Right lobe of liver (tissue), 6 donors: ENCODE data around the gene DDX39A. TPM values are rescaled to one million over a fixed set of nuclear protein-coding genes. Genes with fewer than 3 reads are reported as not detected.

Source experiments
- ATAC-seq, 4 donors: fragments of 200-7000 bp; cut with Tn5 transposase; one replicate each; pipeline ENCODE4 v1.9.1; 2020; ENCODE audit warnings: mild to moderate bottlenecking in 4 of 4, moderate library complexity in 4 of 4
- DNase-seq, 3 donors: peaks; one replicate each; pipeline ENCODE4 v3.0.0-alpha.2; 2020
- H3K27ac ChIP-seq, 3 donors: fragments of 200-600 bp; one replicate each; pipeline ENCODE4 v1.8.0; 2022
- H3K27me3 ChIP-seq, 2 donors: fragments of 200-600 bp; one replicate each; pipeline ENCODE4 v1.8.0; 2022
- H3K36me3 ChIP-seq, 4 donors: fragments of 200-600 bp; sonication (generic) in 1 of 4; one replicate each; pipeline versions ENCODE4 v1.5.1 to v1.8.0; 2017 to 2022; ENCODE audit warnings: control low read depth in 1 of 4
- H3K4me1 ChIP-seq, 4 donors: fragments of 200-600 bp; sonication (generic) in 1 of 4; one replicate each; pipeline versions ENCODE4 v1.5.1 to v1.8.0; 2017 to 2022; ENCODE audit warnings: control low read depth in 1 of 4
- H3K4me3 ChIP-seq, 3 donors: fragments of 200-600 bp; one replicate each; pipeline ENCODE4 v1.8.0; 2022
- H3K9me3 ChIP-seq, 4 donors: fragments of 200-600 bp; sonication (generic) in 1 of 4; one replicate each; pipeline versions ENCODE4 v1.5.1 to v1.8.0; 2017 to 2022; ENCODE audit warnings: control low read depth in 1 of 4
- POLR2A ChIP-seq: fragments of 450-650 bp; IDR thresholded peaks from one replicate; pipeline ENCODE4 v1.6.1; 2017; ENCODE audit warnings: antibody characterized with exemption, mild to moderate bottlenecking
- WGBS: methylation state at CpG from one replicate; pipeline ENCODE4 v1.1.6; 2018; ENCODE audit warnings: low coverage, low lambda C conversion rate; ENCODE audit not compliant: insufficient coverage; ENCODE audit errors: missing lambda C conversion rate; 5-methylcytosine and 5-hydroxymethylcytosine counted together
- intact Hi-C, 2 donors: fragments of 100-400 bp; cut with DNase I; formaldehyde crosslinking; loops; one replicate each; pipeline versions ENCODE4 v1.11.2 to v1.14.1; 2022
- total RNA-seq, 6 experiments: library from RNA; depleted of rRNA in 2 of 6; stranded (reverse); fragments of >200 nt in 2 of 6; fragmentation: NEBNext Ultra II Directional in 3 of 6; extraction: Animal tissue kit (Norgen Biotek cat#: 25700) in 3 of 6; gene quantifications; one replicate each; pipeline versions ENCODE4 v1.1.0 to v1.2.4, GENCODE V29; 2016 to 2023
- TF ChIP-seq, protein P1 (sequence below), 4 donors: fragments of 200-600 bp in 3 of 4; fragments of 450-650 bp in 1 of 4; IDR thresholded peaks; one replicate each; pipeline versions ENCODE4 v1.5.1 to v1.8.0; 2016 to 2022; ENCODE audit warnings: antibody characterized with exemption in 4 of 4, mild to moderate bottlenecking in 2 of 4
- donor health status: DM: no; HTN: yes; CAD: no.
- donor health status: DM: no; HTN: no; CAD: no.
- donor health status: DM: no; HTN: no; CAD: no.
- donor health status: DM: no; HTN: yes; CAD: no.
- donor health status: DM: no; HTN: yes; CAD: no.

The DDX39A gene
- total RNA-seq, 6 experiments from 2014 or later: 12.9 to 34.5 (median 24.6) TPM

- Histone ChIP-seq H3K4me3 (no peak overlapping the region), H3K27me3 (no peaks in the 10 kb centered on the region), H3K9me3 (no peaks in the 10 kb centered on the region), H3K27ac (no peak overlapping the region), H3K36me3 (peaks cover 0 to 61% (median 39%) of the 10 kb centered on the region in 4 donors), H3K4me1 (peaks cover 0 to 2% (median 0%) of the 10 kb centered on the region in 4 donors)
- intact Hi-C loops: no loop called here
- TF ChIP-seq, protein P1, sequence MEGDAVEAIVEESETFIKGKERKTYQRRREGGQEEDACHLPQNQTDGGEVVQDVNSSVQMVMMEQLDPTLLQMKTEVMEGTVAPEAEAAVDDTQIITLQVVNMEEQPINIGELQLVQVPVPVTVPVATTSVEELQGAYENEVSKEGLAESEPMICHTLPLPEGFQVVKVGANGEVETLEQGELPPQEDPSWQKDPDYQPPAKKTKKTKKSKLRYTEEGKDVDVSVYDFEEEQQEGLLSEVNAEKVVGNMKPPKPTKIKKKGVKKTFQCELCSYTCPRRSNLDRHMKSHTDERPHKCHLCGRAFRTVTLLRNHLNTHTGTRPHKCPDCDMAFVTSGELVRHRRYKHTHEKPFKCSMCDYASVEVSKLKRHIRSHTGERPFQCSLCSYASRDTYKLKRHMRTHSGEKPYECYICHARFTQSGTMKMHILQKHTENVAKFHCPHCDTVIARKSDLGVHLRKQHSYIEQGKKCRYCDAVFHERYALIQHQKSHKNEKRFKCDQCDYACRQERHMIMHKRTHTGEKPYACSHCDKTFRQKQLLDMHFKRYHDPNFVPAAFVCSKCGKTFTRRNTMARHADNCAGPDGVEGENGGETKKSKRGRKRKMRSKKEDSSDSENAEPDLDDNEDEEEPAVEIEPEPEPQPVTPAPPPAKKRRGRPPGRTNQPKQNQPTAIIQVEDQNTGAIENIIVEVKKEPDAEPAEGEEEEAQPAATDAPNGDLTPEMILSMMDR (IDR thresholded peaks at IDR 0.05): no peak
- no peak for TF ChIP-seq POLR2A
- DNase-seq: no peak
- no peak for ATAC-seq
- WGBS: 74% methylated on average over 4 of the region's 19 CpGs
These were observed 7.8 kb downstream of the DDX39A start for GRCh38 chr19:14411161-14411937.

- ATAC-seq: no peak
- intact Hi-C loops: no loop called here
- no peak for TF ChIP-seq POLR2A
- TF ChIP-seq, protein P1 (IDR thresholded peaks at IDR 0.05): no peak
- no peak for DNase-seq
- Histone ChIP-seq H3K9me3 (no peaks in the 10 kb centered on the region), H3K27ac (no peak overlapping the region), H3K27me3 (no peaks in the 10 kb centered on the region), H3K4me3 (no peak overlapping the region), H3K36me3 (peaks cover 0 to 63% (median 39%) of the 10 kb centered on the region in 4 donors), H3K4me1 (peaks cover 0 to 3% (median 0%) of the 10 kb centered on the region in 4 donors)
- 62% methylated on average over 4 of the region's 44 CpGs for WGBS
These were observed 8.8 kb downstream of the DDX39A start for GRCh38 chr19:14410091-14411051.

GRCh38 chr19:14409146-14410023, 9.8 kb downstream of the DDX39A start:
- no peak for TF ChIP-seq POLR2A
- TF ChIP-seq, protein P1 (IDR thresholded peaks at IDR 0.05): no peak
- intact Hi-C loops: no loop called here
- Histone ChIP-seq H3K4me1 (peaks cover 0 to 3% (median 0%) of the 10 kb centered on the region in 4 donors), H3K27ac (no peak overlapping the region), H3K4me3 (no peak overlapping the region), H3K27me3 (no peaks in the 10 kb centered on the region), H3K36me3 (peaks cover 0 to 69% (median 39%) of the 10 kb centered on the region in 4 donors), H3K9me3 (no peaks in the 10 kb centered on the region)
- 85% methylated on average over 7 of the region's 38 CpGs for WGBS
- ATAC-seq: no peak
- DNase-seq: no peak
